Spleen (tissue), 11 donors: ENCODE data around the gene TRAF7. TPM values are rescaled to one million over a fixed set of nuclear protein-coding genes. Genes with fewer than 3 reads are reported as not detected.

Experiments
- DNase-seq: peaks from one replicate; pipeline ENCODE4 v3.0.0-alpha.2; 2020
- H3K27ac ChIP-seq, 8 donors: fragments of 200-600 bp; sonication (generic) in 7 of 8; 1 replicate in 4 of 8; 2 replicates in 4 of 8; pipeline versions ENCODE4 v1.5.0 to v1.8.0; 2016 to 2021; ENCODE audit warnings: inconsistent platforms in 4 of 8, mild to moderate bottlenecking in 4 of 8, moderate library complexity in 1 of 8
- H3K27me3 ChIP-seq, 7 donors: fragments of 200-600 bp; sonication (generic) in 6 of 7; replicated peaks in 1 of 7; 1 replicate in 4 of 7; 2 replicates in 3 of 7; pipeline versions ENCODE4 v1.5.0 to v1.8.0; 2016 to 2021; ENCODE audit warnings: inconsistent platforms in 3 of 7, mild to moderate bottlenecking in 1 of 7
- H3K36me3 ChIP-seq, 6 donors: fragments of 200-600 bp; sonication (generic) in 5 of 6; 1 replicate in 4 of 6; 2 replicates in 2 of 6; pipeline versions ENCODE4 v1.5.0 to v1.8.0; 2016 to 2021; ENCODE audit warnings: inconsistent platforms in 2 of 6
- H3K4me1 ChIP-seq, 6 donors: fragments of 200-600 bp; sonication (generic) in 5 of 6; 1 replicate in 3 of 6; 2 replicates in 3 of 6; pipeline versions ENCODE4 v1.5.0 to v1.8.0; 2016 to 2021; ENCODE audit warnings: inconsistent platforms in 3 of 6
- H3K4me3 ChIP-seq, 8 donors: fragments of 200-600 bp; sonication (generic) in 7 of 8; 1 replicate in 4 of 8; 2 replicates in 4 of 8; pipeline versions ENCODE4 v1.5.0 to v1.8.0; 2016 to 2021; ENCODE audit warnings: inconsistent platforms in 4 of 8, mild to moderate bottlenecking in 4 of 8, moderate library complexity in 2 of 8
- H3K9me3 ChIP-seq, 8 donors: fragments of 200-600 bp; sonication (generic) in 7 of 8; 1 replicate in 4 of 8; 2 replicates in 4 of 8; pipeline versions ENCODE4 v1.5.0 to v1.8.0; 2016 to 2021; ENCODE audit warnings: inconsistent platforms in 4 of 8
- POLR2A ChIP-seq, 3 donors: fragments of 450-650 bp; IDR thresholded peaks; one replicate each; pipeline ENCODE4 v1.5.1; 2017; ENCODE audit warnings: antibody characterized with exemption in 3 of 3, mild to moderate bottlenecking in 1 of 3
- POLR2AphosphoS5 ChIP-seq, 3 donors: sonication (generic); formaldehyde crosslinking; IDR thresholded peaks; one replicate each; pipeline ENCODE4 v1.5.1; 2017; ENCODE audit warnings: antibody characterized with exemption in 3 of 3
- WGBS, 5 donors: extraction: QIAGEN DNeasy Blood & Tissue Kit in 3 of 5; methylation state at CpG; one replicate each; pipeline versions ENCODE4 v1.1.5 to v1.1.7; 2013 to 2018; 5-methylcytosine and 5-hydroxymethylcytosine counted together
- intact Hi-C: fragments of 100-400 bp; cut with DNase I; formaldehyde crosslinking; loops from one replicate; pipeline ENCODE4 v1.15.0; 2023; ENCODE audit warnings: low total_unique reads
- polyA plus RNA-seq, 3 donors: library from polyadenylated mRNA; stranded (reverse); fragments of 200-250 nt; gene quantifications; one replicate each; pipeline ENCODE4 v1.2.1, GENCODE V29; 2013
- total RNA-seq, 7 donors: library from RNA; depleted of rRNA in 3 of 7; stranded (reverse); fragments of >200 nt in 3 of 7; fragmentation: NEBNext Ultra II Directional in 4 of 7; extraction: Animal tissue kit (Norgen Biotek cat#: 25700) in 4 of 7; gene quantifications; one replicate each; pipeline versions ENCODE4 v1.1.0 to v1.2.1, GENCODE V29; 2016 to 2021
- TF ChIP-seq, protein P1 (sequence below), 11 experiments: fragments of 200-600 bp in 7 of 11; fragments of 450-650 bp in 4 of 11; sonication (generic) in 4 of 11; IDR thresholded peaks in 8 of 11; conservative IDR thresholded peaks in 3 of 11; 1 replicate in 7 of 11; 2 replicates in 4 of 11; pipeline versions ENCODE4 v1.4.0 to v1.8.0; 2016 to 2021; ENCODE audit warnings: antibody characterized with exemption in 11 of 11, inconsistent platforms in 4 of 11, mild to moderate bottlenecking in 1 of 11
- donor health status: healthy with polysubstance abuse.
- donor health status: DM: no; HTN: no; CAD: no; lungs with moderate emphysema.
- donor health status: DM: no; HTN: no; CAD: no.
- donor health status: Bipolar disorder and iron deficiency.
- donor health status: healthy.
- donor health status: DM: no; HTN: no; CAD: no.
- donor health status: DM: yes; HTN: yes; CAD: no.

The TRAF7 gene
- total and polyA plus RNA-seq, 10 donors = 22.0 to 63.9 (median 44.1) TPM

DNA sequence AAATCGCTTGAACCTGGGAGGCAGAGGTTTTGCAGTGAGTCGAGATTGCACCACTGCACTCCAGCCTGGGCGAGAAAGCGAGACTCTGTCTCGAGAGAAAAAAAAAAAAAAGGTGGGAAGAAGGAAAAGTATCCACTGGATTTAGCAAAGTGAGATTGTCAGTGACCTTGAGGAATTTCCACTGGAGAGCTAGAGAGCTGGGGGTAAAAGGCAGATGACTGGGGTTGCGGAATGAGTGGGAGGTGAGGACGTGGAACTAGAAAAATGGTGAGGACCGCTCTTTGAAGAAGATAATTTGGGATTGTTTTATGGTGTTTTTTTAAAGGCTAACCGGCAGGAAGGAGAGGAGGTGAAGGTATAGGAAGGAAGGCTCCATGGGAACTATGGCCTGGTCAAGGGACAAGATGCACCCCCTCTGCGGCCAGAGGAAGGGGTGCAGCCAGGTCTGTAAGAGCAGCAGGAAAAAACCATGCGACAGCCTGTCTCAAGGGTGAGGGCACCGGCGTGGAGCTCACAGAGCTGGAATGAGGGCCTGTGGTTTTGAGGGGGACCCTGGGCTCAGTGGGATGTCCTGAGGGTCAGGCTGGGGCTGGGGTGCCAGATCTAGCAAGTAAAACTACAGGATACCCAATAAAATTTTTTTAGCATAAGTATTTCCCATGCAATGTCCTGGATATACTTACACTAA is 49.0 kb downstream of the TRAF7 start:
- peak overlapping the region; percentile 93 to 99 (median 98) for H3K27ac ChIP-seq
- no peak for DNase-seq
- intact Hi-C loops = no loop called here
- H3K27me3 ChIP-seq = peaks cover 0 to 7% (median 0%) of the 10 kb centered on the region in 7 donors
- no peaks in the 10 kb centered on the region for H3K9me3 ChIP-seq
- peak overlapping the region; percentile 56 to 82 (median 64) for H3K4me3 ChIP-seq
- TF ChIP-seq, protein P1, sequence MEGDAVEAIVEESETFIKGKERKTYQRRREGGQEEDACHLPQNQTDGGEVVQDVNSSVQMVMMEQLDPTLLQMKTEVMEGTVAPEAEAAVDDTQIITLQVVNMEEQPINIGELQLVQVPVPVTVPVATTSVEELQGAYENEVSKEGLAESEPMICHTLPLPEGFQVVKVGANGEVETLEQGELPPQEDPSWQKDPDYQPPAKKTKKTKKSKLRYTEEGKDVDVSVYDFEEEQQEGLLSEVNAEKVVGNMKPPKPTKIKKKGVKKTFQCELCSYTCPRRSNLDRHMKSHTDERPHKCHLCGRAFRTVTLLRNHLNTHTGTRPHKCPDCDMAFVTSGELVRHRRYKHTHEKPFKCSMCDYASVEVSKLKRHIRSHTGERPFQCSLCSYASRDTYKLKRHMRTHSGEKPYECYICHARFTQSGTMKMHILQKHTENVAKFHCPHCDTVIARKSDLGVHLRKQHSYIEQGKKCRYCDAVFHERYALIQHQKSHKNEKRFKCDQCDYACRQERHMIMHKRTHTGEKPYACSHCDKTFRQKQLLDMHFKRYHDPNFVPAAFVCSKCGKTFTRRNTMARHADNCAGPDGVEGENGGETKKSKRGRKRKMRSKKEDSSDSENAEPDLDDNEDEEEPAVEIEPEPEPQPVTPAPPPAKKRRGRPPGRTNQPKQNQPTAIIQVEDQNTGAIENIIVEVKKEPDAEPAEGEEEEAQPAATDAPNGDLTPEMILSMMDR (IDR thresholded peaks at IDR 0.05 in 8 of 11, conservative IDR thresholded peaks at IDR 0.05 in 3 of 11) = no peak
- TF ChIP-seq POLR2AphosphoS5 (IDR thresholded peaks at IDR 0.05) = no peak
- TF ChIP-seq POLR2A (IDR thresholded peaks at IDR 0.05) = no peak
- peaks cover 0 to 31% (median 28%) of the 10 kb centered on the region in 6 donors for H3K36me3 ChIP-seq
- WGBS, 5 donors = 76 to 81% (median 78%) methylated on average over 13 of the region's 13 CpGs
- peaks cover 12 to 39% (median 32%) of the 10 kb centered on the region in 6 donors for H3K4me1 ChIP-seq

DNA sequence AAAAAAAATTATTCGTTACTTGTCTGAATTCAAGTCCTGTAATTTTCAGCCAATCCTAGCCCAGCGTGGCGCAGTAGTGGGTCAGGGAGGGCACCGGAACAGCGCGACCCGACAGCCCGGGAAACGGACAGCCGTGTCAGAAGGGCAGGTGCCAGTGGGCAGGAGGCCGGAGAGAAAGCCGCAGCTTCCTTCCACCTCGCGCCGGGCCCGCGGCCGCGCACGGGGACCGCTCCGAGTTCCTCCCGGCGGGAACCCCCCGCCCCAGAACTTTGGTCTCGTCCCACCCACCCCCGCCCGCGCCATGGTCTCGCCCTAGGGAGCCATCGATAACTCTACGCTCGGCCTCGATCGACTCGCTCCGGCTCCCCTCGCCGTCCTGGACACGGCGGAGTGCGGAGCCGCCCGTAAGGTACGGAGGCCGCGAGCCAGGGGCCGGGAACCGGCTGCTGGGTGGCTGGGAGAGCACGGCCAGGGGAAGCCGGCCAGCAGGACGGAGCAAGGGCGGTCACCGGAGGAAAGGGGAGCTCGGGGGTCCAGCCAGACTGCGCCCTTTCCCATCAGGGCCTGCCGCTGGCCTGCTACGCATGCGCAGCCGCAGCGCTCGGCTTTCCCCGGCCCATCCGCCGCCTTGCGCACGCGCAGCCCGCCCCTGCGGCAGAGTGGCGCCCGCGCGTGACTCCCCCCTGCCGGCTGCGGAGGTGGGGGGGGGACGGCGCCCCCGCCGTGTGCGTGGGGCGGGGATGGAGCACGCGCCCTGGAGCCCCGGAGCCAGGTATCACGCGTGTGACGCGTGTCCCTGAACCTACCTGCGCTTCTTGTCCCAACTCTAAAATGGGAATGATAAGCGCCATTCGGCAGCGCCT is 49.8 kb downstream of the TRAF7 start, which contains the start of gene MLST8:
TSS of gene MLST8 (plus strand) at position 351 of the 863 bp plus-strand sequence. CDS start 632 bp downstream, outside the sequence.
- TF ChIP-seq POLR2A (IDR thresholded peaks at IDR 0.05) (peak; percentile 61 to 73 (median 62)), POLR2AphosphoS5 (IDR thresholded peaks at IDR 0.05) (peak; percentile 93 to 98 (median 95))
- TF ChIP-seq, protein P1 (IDR thresholded peaks at IDR 0.05 in 8 of 11, conservative IDR thresholded peaks at IDR 0.05 in 3 of 11) = peak in 5 of 11 experiments; percentile 8 to 56 (median 45)
- Histone ChIP-seq H3K4me3 (peak within 1 kb of the TSS; percentile 56 to 82 (median 64)), H3K27ac (peak within 1 kb of the TSS; percentile 93 to 99 (median 98)), H3K27me3 (no peaks in the 10 kb centered on the region), H3K36me3 (peaks cover 0 to 39% (median 33%) of the 10 kb centered on the region in 6 donors), H3K9me3 (no peaks in the 10 kb centered on the region), H3K4me1 (peaks cover 12 to 44% (median 32%) of the 10 kb centered on the region in 6 donors)
- intact Hi-C loops = no loop called here
- 0% methylated on average over 21 to 93 of the region's 93 CpGs for WGBS, 5 donors
- DNase-seq = peak; percentile 97

DNA sequence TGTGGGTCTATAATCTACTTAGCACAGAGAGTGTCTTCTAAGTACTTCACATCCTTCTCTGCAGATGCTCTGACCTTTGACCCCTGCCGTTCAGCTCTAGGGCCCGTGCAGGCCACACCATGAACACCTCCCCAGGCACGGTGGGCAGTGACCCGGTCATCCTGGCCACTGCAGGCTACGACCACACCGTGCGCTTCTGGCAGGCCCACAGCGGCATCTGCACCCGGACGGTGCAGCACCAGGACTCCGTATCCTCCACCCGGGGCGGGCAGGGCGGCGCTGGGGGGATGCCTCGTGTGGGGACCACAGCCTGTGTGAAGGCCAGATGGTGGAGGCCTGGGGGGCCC is 50.4 kb downstream of the TRAF7 start:
- H3K4me1 ChIP-seq = peaks cover 12 to 49% (median 32%) of the 10 kb centered on the region in 6 donors
- 14 to 23% (median 15%) methylated on average over 7 to 16 of the region's 16 CpGs for WGBS, 5 donors
- no peaks in the 10 kb centered on the region for H3K27me3 ChIP-seq
- H3K4me3 ChIP-seq = peak overlapping the region; percentile 56 to 82 (median 64)
- peaks cover 0 to 43% (median 33%) of the 10 kb centered on the region in 6 donors for H3K36me3 ChIP-seq
- intact Hi-C loops = no loop called here
- TF ChIP-seq, protein P1 (IDR thresholded peaks at IDR 0.05 in 8 of 11, conservative IDR thresholded peaks at IDR 0.05 in 3 of 11) = peak in 1 of 11 experiments; percentile 3
- TF ChIP-seq POLR2A (IDR thresholded peaks at IDR 0.05) = no peak
- H3K9me3 ChIP-seq = no peaks in the 10 kb centered on the region
- H3K27ac ChIP-seq = peak overlapping the region; percentile 93 to 99 (median 98)
- DNase-seq = peak; percentile 91
